IMR-90 (cell line): ENCODE data around the gene GCC1. TPM values are rescaled to one million over a fixed set of nuclear protein-coding genes. Genes with fewer than 3 reads are reported as not detected.

Source experiments
- ATAC-seq: fragments of 200-7000 bp; cut with Tn5 transposase; 2 replicates; pipeline ENCODE4 v1.9.1; 2020; ENCODE audit warnings: low read depth, mild to moderate bottlenecking, moderate library complexity
- BruUV-seq: library from RNA; stranded (reverse); fragments of 400-500 nt; replicated peaks from 2 replicates; lab custom pipeline; 2021; lab: Mats Ljungman, UMichigan
- CTCF ChIA-PET: fragments of 300-600 bp; formaldehyde crosslinking; extraction: SDS; loops from one replicate; lab custom pipeline; 2021; ENCODE audit warnings: antibody characterized with exemption; lab: Yijun Ruan, JAX
- POLR2A ChIA-PET: fragments of 300-600 bp; sonication (Branson Sonifier 250); formaldehyde crosslinking; loops from one replicate; lab custom pipeline; 2022; ENCODE audit warnings: antibody characterized with exemption; ENCODE audit not compliant: unreplicated experiment; lab: Charles Lee
- DNase-seq: peaks from one replicate; pipeline ENCODE4 v3.0.0; 2013
- H2AFZ ChIP-seq: replicated peaks from 2 replicates; pipeline ENCODE3; 2013; ENCODE audit warnings: low read length, mild to moderate bottlenecking; ENCODE audit not compliant: poor library complexity
- H2AK5ac ChIP-seq: 2 replicates; pipeline ENCODE4 v1.6.1; 2013; ENCODE audit warnings: low read depth, low read length, inconsistent platforms
- H2AK9ac ChIP-seq: replicated peaks from 2 replicates; pipeline ENCODE3; 2013; ENCODE audit warnings: mild to moderate bottlenecking, low read depth, low read length, moderate library complexity; ENCODE audit not compliant: poor library complexity
- H2BK120ac ChIP-seq: 2 replicates; pipeline ENCODE4 v1.6.1; 2013; ENCODE audit warnings: low read depth, low read length, inconsistent platforms
- H2BK15ac ChIP-seq: 3 replicates; pipeline ENCODE4 v1.6.1; 2013; ENCODE audit warnings: low read depth, low read length, inconsistent platforms
- H2BK20ac ChIP-seq: 2 replicates; pipeline ENCODE4 v1.6.1; 2013; ENCODE audit warnings: low read depth, mild to moderate bottlenecking, inconsistent platforms, low read length, moderate library complexity
- H2BK5ac ChIP-seq: 2 replicates; pipeline ENCODE4 v1.6.1; 2013; ENCODE audit warnings: mild to moderate bottlenecking, low read depth, low read length, inconsistent platforms; ENCODE audit not compliant: poor library complexity, severe bottlenecking
- H3K14ac ChIP-seq: replicated peaks from 2 replicates; pipeline ENCODE4 v1.6.1; 2013; ENCODE audit warnings: low read depth, low read length, inconsistent platforms
- H3K18ac ChIP-seq: 2 replicates; pipeline ENCODE4 v1.6.1; 2013; ENCODE audit warnings: low read depth, low read length, control low read depth
- H3K23ac ChIP-seq: 2 replicates; pipeline ENCODE4 v1.6.1; 2013; ENCODE audit warnings: low read depth, low read length, inconsistent platforms
- H3K27ac ChIP-seq: 2 replicates; pipeline ENCODE4 v1.5.1; 2013; ENCODE audit warnings: mild to moderate bottlenecking, control low read depth, low read length; ENCODE audit not compliant: insufficient read depth
- H3K27me3 ChIP-seq: 2 replicates; pipeline ENCODE4 v1.6.1; 2013; ENCODE audit warnings: low read length; ENCODE audit not compliant: control insufficient read depth, insufficient read depth
- H3K36me3 ChIP-seq: 2 replicates; pipeline ENCODE4 v1.6.1; 2013; ENCODE audit warnings: low read length, mixed read lengths; ENCODE audit not compliant: control insufficient read depth, insufficient read depth
- H3K4ac ChIP-seq: 2 replicates; pipeline ENCODE4 v1.6.1; 2013; ENCODE audit warnings: low read depth, low read length, inconsistent platforms
- H3K4me1 ChIP-seq: 2 replicates; pipeline ENCODE4 v1.6.1; 2013; ENCODE audit warnings: low read length, mixed read lengths; ENCODE audit not compliant: control insufficient read depth, insufficient read depth
- H3K4me2 ChIP-seq: 2 replicates; pipeline ENCODE4 v1.6.1; 2013; ENCODE audit warnings: low read depth, mild to moderate bottlenecking, control low read depth, low read length, moderate library complexity
- H3K4me3 ChIP-seq: 2 replicates; pipeline ENCODE4 v1.5.1; 2013; ENCODE audit warnings: low read depth, mild to moderate bottlenecking, control low read depth, low read length, moderate library complexity; ENCODE audit not compliant: insufficient read depth
- H3K56ac ChIP-seq: 2 replicates; pipeline ENCODE4 v1.6.1; 2013; ENCODE audit warnings: low read length, inconsistent platforms; ENCODE audit not compliant: insufficient read depth; ENCODE audit errors: extremely low read depth
- H3K79me1 ChIP-seq, 2 experiments: 2 replicates each; pipeline ENCODE4 v1.6.1; 2013; ENCODE audit warnings: low read length in 2 of 2, inconsistent platforms in 1 of 2, low read depth in 1 of 2
- H3K9ac ChIP-seq: 2 replicates; pipeline ENCODE4 v1.6.1; 2013; ENCODE audit warnings: low read depth, low read length, control low read depth
- H3K9me1 ChIP-seq: 2 replicates; pipeline ENCODE4 v1.6.1; 2013; ENCODE audit warnings: low read length, inconsistent platforms; ENCODE audit not compliant: insufficient read depth
- H3K9me3 ChIP-seq: 2 replicates; pipeline ENCODE4 v1.6.1; 2013; ENCODE audit warnings: low read length; ENCODE audit not compliant: control insufficient read depth, insufficient read depth
- H4K20me1 ChIP-seq: 2 replicates; pipeline ENCODE4 v1.6.1; 2013; ENCODE audit warnings: low read length, inconsistent platforms; ENCODE audit not compliant: insufficient read depth
- H4K5ac ChIP-seq: 2 replicates; pipeline ENCODE4 v1.6.1; 2013; ENCODE audit warnings: mild to moderate bottlenecking, low read depth, low read length, control low read depth
- H4K8ac ChIP-seq, 2 experiments: 2 replicates each; pipeline ENCODE4 v1.6.1; 2013; ENCODE audit warnings: low read depth in 2 of 2, low read length in 2 of 2, control low read depth in 1 of 2, inconsistent platforms in 1 of 2
- H4K91ac ChIP-seq: 2 replicates; pipeline ENCODE4 v1.6.1; 2013; ENCODE audit warnings: low read depth, low read length, inconsistent platforms; ENCODE audit not compliant: insufficient read depth
- CEBPB ChIP-seq: IDR thresholded peaks from 2 replicates; pipeline ENCODE4 v1.6.1; 2012; ENCODE audit warnings: low read depth, low read length, improper control_type of control experiment
- MAFK ChIP-seq: IDR thresholded peaks from 2 replicates; pipeline ENCODE4 v1.6.1; 2012; ENCODE audit warnings: low read depth, low read length, improper control_type of control experiment
- NFE2L2 ChIP-seq: fragments of 150-350 bp; IDR thresholded peaks from 2 replicates; pipeline ENCODE4 v1.6.1; 2016; ENCODE audit warnings: low read depth, mild to moderate bottlenecking, low read length
- RFX5 ChIP-seq: IDR thresholded peaks from 2 replicates; pipeline ENCODE4 v1.8.0; 2012; ENCODE audit warnings: low read depth, mild to moderate bottlenecking, low read length, moderate library complexity
- WGBS, 2 experiments: methylation state at CpG; one replicate each; pipeline versions ENCODE4 v1.1.5 to v1.1.7; 2013; ENCODE audit warnings: missing lambda C conversion rate in 2 of 2; ENCODE audit not compliant: insufficient read length in 1 of 2; ENCODE audit errors: extremely low coverage in 2 of 2; 5-methylcytosine and 5-hydroxymethylcytosine counted together
- dilution Hi-C: fragments of 300-500 bp; cut with HindIII; formaldehyde crosslinking; loops from one replicate; pipeline ENCODE4 v1.14.3; 2018; ENCODE audit warnings: low sequenced_read_pairs; ENCODE audit not compliant: unreplicated experiment
- in situ Hi-C: fragments of 300-500 bp; cut with MboI; formaldehyde crosslinking; loops from 3 replicates; pipeline ENCODE4 v1.14.3; 2019; ENCODE audit warnings: low sequenced_read_pairs, inconsistent platforms, mixed read lengths
- intact Hi-C: fragments of 100-400 bp; cut with micrococcal nuclease; formaldehyde crosslinking; loops from 2 replicates; pipeline ENCODE4 v1.10.0; 2022
- polyA plus RNA-seq, 3 experiments: library from polyadenylated mRNA; depleted of rRNA; stranded (reverse); fragments of >200 nt; gene quantifications; 2 replicates each; pipeline ENCODE4 v1.2.3, GENCODE V29; 2012; ENCODE audit warnings: low replicate concordance in 1 of 3
- total RNA-seq: library from RNA; depleted of rRNA; stranded (reverse); fragments of >200 nt; gene quantifications from 2 replicates; pipeline ENCODE4 v1.2.3, GENCODE V29; 2012

GCC1 gene
- total and polyA plus RNA-seq, 2 of the 4 experiments (the other 2 are of a cell fraction) = 6.1 to 22.9 TPM

GRCh38 chr7:127600885-127601284 lies 15.5 kb upstream of the GCC1 start:
- no peak for ATAC-seq
- no peak for DNase-seq
- Histone ChIP-seq H3K36me3 (no peaks in the 10 kb centered on the region), H3K79me1 (no peaks in the 10 kb centered on the region), H4K91ac (no peak overlapping the region), H3K4me1 (no peaks in the 10 kb centered on the region), H3K14ac (no peak overlapping the region), H3K56ac (no peak overlapping the region), H2BK120ac (no peak overlapping the region), H3K18ac (no peak overlapping the region), H3K9ac (no peak overlapping the region), H3K4ac (no peak overlapping the region), H2BK20ac (no peak overlapping the region), H3K23ac (no peak overlapping the region), H2BK15ac (no peak overlapping the region), H2AK9ac (no peak overlapping the region), H3K27me3 (peaks cover 14% of the 10 kb centered on the region), H2AK5ac (no peak overlapping the region), H3K27ac (no peak overlapping the region), H3K9me1 (no peaks in the 10 kb centered on the region), H4K5ac (no peak overlapping the region), H3K4me2 (no peak overlapping the region), H3K4me3 (no peak overlapping the region), H4K8ac (no peak overlapping the region), H2BK5ac (no peak overlapping the region), H4K20me1 (no peaks in the 10 kb centered on the region), H3K9me3 (no peaks in the 10 kb centered on the region), H2AFZ (no peak overlapping the region)
- CTCF ChIA-PET = no interaction called here
- no TSS peak for BruUV-seq
- POLR2A ChIA-PET = no interaction called here
- 57% methylated on average over 3 of the region's 3 CpGs; no CpG with 5 or more reads in 1 of the 2 experiments for WGBS, 2 experiments
- TF ChIP-seq CEBPB (no peak), NFE2L2 (no peak), RFX5 (no peak), MAFK (no peak)
- in situ Hi-C loops = no loop called here
- dilution Hi-C loops = no loop called here
- intact Hi-C loops = no loop called here
